ENCODE results near the gene TSHR.

- TF ChIP-seq HNF4G (IDR thresholded peaks at IDR 0.05; ENCODE audit: borderline replicate concordance, low read depth, low read length), result no peak
- no peak for TF ChIP-seq HNF4G (CRISPR knock-in tag; IDR thresholded peaks at IDR 0.05; ENCODE audit: borderline replicate concordance, low read depth)
- no peak for TF ChIP-seq ELF1 (CRISPR knock-in tag; IDR thresholded peaks at IDR 0.05)
- TF ChIP-seq SOX5 (CRISPR knock-in tag; IDR thresholded peaks at IDR 0.05; ENCODE audit: borderline replicate concordance), result no peak
- TF ChIP-seq HNRNPK (IDR thresholded peaks at IDR 0.05; ENCODE audit: low read depth, low read length, poor library complexity, severe bottlenecking), result no peak
- TF ChIP-seq ZNF704 (CRISPR knock-in tag; IDR thresholded peaks at IDR 0.05; ENCODE audit: borderline replicate concordance), result no peak
- no peak for TF ChIP-seq EP300 (IDR thresholded peaks at IDR 0.05; ENCODE audit: low read depth in 2 of 2, low read length in 2 of 2)
- TF ChIP-seq EP300 (CRISPR knock-in tag; IDR thresholded peaks at IDR 0.05; ENCODE audit: borderline replicate concordance), result no peak
- TF ChIP-seq SNRNP70 (IDR thresholded peaks at IDR 0.05; ENCODE audit: low read depth, low read length), result no peak
- TF ChIP-seq MNT (IDR thresholded peaks at IDR 0.05), result no peak
- TF ChIP-seq CTCF (CRISPR knock-in tag; IDR thresholded peaks at IDR 0.05), result 0 out of 2 replicates have a peak, but pooled peaks have one; percentile 5
- no peak for TF ChIP-seq ZNF674 (CRISPR knock-in tag; IDR thresholded peaks at IDR 0.05; ENCODE audit: low read depth)
- no peak for TF ChIP-seq ZNF230 (CRISPR knock-in tag; IDR thresholded peaks at IDR 0.05)
- TF ChIP-seq ATF2 (CRISPR knock-in tag; IDR thresholded peaks at IDR 0.05), result no peak
- TF ChIP-seq ZNF564 (CRISPR knock-in tag; IDR thresholded peaks at IDR 0.05), result no peak
- no peak for TF ChIP-seq GABPB1 (CRISPR knock-in tag; IDR thresholded peaks at IDR 0.05)
Measured at GRCh38 chr14:80927083-80927989, 28.1 kb upstream of the TSHR start.

Measured in HepG2 (cell line).